ENCODE data around the gene CSH1. TPM values are rescaled to one million over a fixed set of nuclear protein-coding genes. Genes with fewer than 3 reads are reported as not detected.

CSH1 gene
- total RNA-seq, 1 experiment from 2014 or later = not detected

GRCh38 chr17:63940584-63940983 is 44.2 kb upstream of the CSH1 start:
- H2BK5ac ChIP-seq (ENCODE audit: insufficient read length, low read length) = no peak overlapping the region
- H3K9me3 ChIP-seq (ENCODE audit: control insufficient read depth, low read depth, low read length) = no peaks in the 10 kb centered on the region
- no peaks in the 10 kb centered on the region for H3K4me1 ChIP-seq (ENCODE audit: insufficient read depth, low read length)
- peaks cover 3% of the 10 kb centered on the region for H3K27me3 Mint-ChIP-seq (ENCODE audit: low read depth)
- H3K23ac ChIP-seq (ENCODE audit: insufficient read length, low read depth, low read length) = no peak overlapping the region
- no peak overlapping the region for H3K18ac ChIP-seq (ENCODE audit: insufficient read length, low read depth, low read length)
- H3K9ac ChIP-seq (ENCODE audit: extremely low read depth, insufficient read length, low read length) = no peak overlapping the region
- no peaks in the 10 kb centered on the region for H4K20me1 ChIP-seq (ENCODE audit: control insufficient read depth, insufficient read depth, insufficient read length)
- no peak overlapping the region for H2BK15ac ChIP-seq (ENCODE audit: low read depth, low read length)
- no peak for TF ChIP-seq CTCF (conservative IDR thresholded peaks at IDR 0.05)
- no peak overlapping the region; the same call in 1 of the 2 replicates for H3K14ac ChIP-seq (ENCODE audit: insufficient read depth, low read length)
- H3T11ph ChIP-seq (ENCODE audit: low read length) = no peak overlapping the region
- no peak overlapping the region for H4K5ac ChIP-seq (ENCODE audit: insufficient read length, low read depth, low read length)
- H4K8ac ChIP-seq (replicated peaks; ENCODE audit: insufficient read length, low read depth, low read length) = no peak overlapping the region
- H2AFZ ChIP-seq (ENCODE audit: low read length) = no peak overlapping the region
- H3K9me3 Mint-ChIP-seq = no peaks in the 10 kb centered on the region
- H3K79me1 ChIP-seq (ENCODE audit: insufficient read depth, low read depth, low read length, poor library complexity, severe bottlenecking) = no peaks in the 10 kb centered on the region
- no peak overlapping the region for H3K27ac ChIP-seq (ENCODE audit: insufficient read length, low read depth, low read length)
- H3K27ac Mint-ChIP-seq = no peak overlapping the region
- H4K91ac ChIP-seq (ENCODE audit: insufficient read length, low read depth, low read length) = no peak overlapping the region
- H3K56ac ChIP-seq (ENCODE audit: insufficient read length, low read depth, low read length) = no peak overlapping the region
- no peak overlapping the region for H3K4ac ChIP-seq (ENCODE audit: low read depth, low read length)
- H3K4me1 Mint-ChIP-seq = peaks cover 6 to 20% of the 10 kb centered on the region in 2 experiments
- no peaks in the 10 kb centered on the region for H3K79me2 ChIP-seq (ENCODE audit: insufficient read depth, low read length)
- H2AK5ac ChIP-seq (ENCODE audit: insufficient read length, low read length) = no peak overlapping the region
- no peak overlapping the region for H3K4me2 ChIP-seq (ENCODE audit: insufficient read depth, insufficient read length, low read length)
- H2BK20ac ChIP-seq (ENCODE audit: low read depth, low read length, poor library complexity, severe bottlenecking) = no peak overlapping the region
- no peaks in the 10 kb centered on the region for H3K27me3 ChIP-seq (ENCODE audit: insufficient read depth, low read length)
- no peak overlapping the region for H2BK12ac ChIP-seq (ENCODE audit: insufficient read length, low read depth, low read length)
- WGBS (ENCODE audit: extremely low coverage, insufficient read length, low lambda C conversion rate) = no CpG with 5 or more reads among the region's 14 CpGs
- H2BK120ac ChIP-seq (ENCODE audit: low read depth, low read length, poor library complexity, severe bottlenecking) = no peak overlapping the region
- peaks cover 9 to 26% (median 11%) of the 10 kb centered on the region in 3 experiments; a peak in 6 of 7 replicates for H3K36me3 Mint-ChIP-seq (ENCODE audit: insufficient read depth in 1 of 3, low read depth in 3 of 3)
- no peak overlapping the region for H3K4me3 Mint-ChIP-seq
- no peak for DNase-seq
- no peaks in the 10 kb centered on the region for H3K23me2 ChIP-seq (ENCODE audit: insufficient read length, low read depth, low read length, poor library complexity, severe bottlenecking)
